Measurements from ENCODE around the gene CD99L2. TPM values are rescaled to one million over a fixed set of nuclear protein-coding genes. Genes with fewer than 3 reads are reported as not detected.

CD99L2 gene
- total RNA-seq, 2 donors from 2014 or later: 66.0 to 72.0 TPM

GRCh38 chrX:150870487-150871340 lies 27.8 kb downstream of the CD99L2 start:
- no peak for TF ChIP-seq CTCF (IDR thresholded peaks at IDR 0.05)
- H3K27me3 ChIP-seq: no peaks in the 10 kb centered on the region
- peaks cover 0 to 31% of the 10 kb centered on the region in 2 donors for H3K4me1 ChIP-seq
- no peak for DNase-seq (ENCODE audit: low spot score)
- H3K9me3 ChIP-seq: no peaks in the 10 kb centered on the region
- no peaks in the 10 kb centered on the region for H3K36me3 ChIP-seq
- peak overlapping the region in 1 of 2 donors; percentile 4 for H3K27ac ChIP-seq
- no peak overlapping the region for H3K4me3 ChIP-seq

- no peak for TF ChIP-seq CTCF (IDR thresholded peaks at IDR 0.05)
- Histone ChIP-seq H3K36me3 (no peaks in the 10 kb centered on the region), H3K27me3 (no peaks in the 10 kb centered on the region), H3K4me1 (peaks cover 0 to 31% of the 10 kb centered on the region in 2 donors), H3K27ac (no peak overlapping the region), H3K9me3 (no peaks in the 10 kb centered on the region), H3K4me3 (no peak overlapping the region)
- no peak for DNase-seq (ENCODE audit: low spot score)
Observed at GRCh38 chrX:150870029-150870428, 28.4 kb downstream of the CD99L2 start.

- Histone ChIP-seq H3K27ac (no peak overlapping the region), H3K27me3 (no peaks in the 10 kb centered on the region), H3K9me3 (no peaks in the 10 kb centered on the region), H3K4me3 (no peak overlapping the region), H3K36me3 (no peaks in the 10 kb centered on the region), H3K4me1 (peaks cover 0 to 31% of the 10 kb centered on the region in 2 donors)
- DNase-seq (ENCODE audit: low spot score): no peak
- TF ChIP-seq CTCF (IDR thresholded peaks at IDR 0.05): no peak
Observed at GRCh38 chrX:150869450-150869849, 29.0 kb downstream of the CD99L2 start.

- H3K27me3 ChIP-seq: no peaks in the 10 kb centered on the region
- H3K9me3 ChIP-seq: no peaks in the 10 kb centered on the region
- no peak overlapping the region for H3K4me3 ChIP-seq
- H3K27ac ChIP-seq: no peak overlapping the region
- no peak for DNase-seq (ENCODE audit: low spot score)
- no peak for TF ChIP-seq CTCF (IDR thresholded peaks at IDR 0.05)
- peaks cover 0 to 25% of the 10 kb centered on the region in 2 donors for H3K4me1 ChIP-seq
- no peaks in the 10 kb centered on the region for H3K36me3 ChIP-seq
Observed at GRCh38 chrX:150868625-150869024, 29.8 kb downstream of the CD99L2 start.

GRCh38 chrX:150864127-150864526 lies 34.3 kb downstream of the CD99L2 start:
- DNase-seq (ENCODE audit: low spot score): no peak
- no peaks in the 10 kb centered on the region for H3K27me3 ChIP-seq
- TF ChIP-seq CTCF (IDR thresholded peaks at IDR 0.05): no peak
- peaks cover 0 to 12% of the 10 kb centered on the region in 2 donors for H3K9me3 ChIP-seq
- H3K4me1 ChIP-seq: no peaks in the 10 kb centered on the region
- no peak overlapping the region for H3K27ac ChIP-seq
- no peaks in the 10 kb centered on the region for H3K36me3 ChIP-seq
- H3K4me3 ChIP-seq: no peak overlapping the region
